ENCODE measurements around the gene MKLN1. TPM values are rescaled to one million over a fixed set of nuclear protein-coding genes. Genes with fewer than 3 reads are reported as not detected.

Gene MKLN1
- total RNA-seq, 1 donor from 2014 or later, result 61.7 TPM

GRCh38 chr7:131482800-131483199, 155.1 kb downstream of the MKLN1 start:
- no peak overlapping the region for H3K27ac Mint-ChIP-seq
- no peak for DNase-seq (ENCODE audit: low spot score in 2 of 2, unreplicated experiment in 2 of 2)

DNA sequence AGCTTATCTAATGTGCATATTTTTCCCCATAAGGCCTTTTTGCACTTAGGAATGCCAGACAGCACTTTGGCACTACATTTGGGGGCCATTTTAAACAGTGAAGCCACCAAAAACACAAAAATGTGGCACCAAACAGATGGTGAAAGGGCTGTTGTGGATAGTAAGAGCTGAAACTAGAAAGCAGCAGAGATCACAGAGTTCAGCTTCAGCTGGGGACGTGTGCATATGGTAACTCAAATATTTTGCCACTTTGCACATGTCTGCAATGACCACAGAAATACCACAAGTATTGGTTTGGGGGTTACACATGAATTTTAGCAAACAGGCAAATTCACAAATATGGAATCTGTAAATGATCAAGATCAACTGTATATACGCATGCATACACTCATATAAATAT, 155.9 kb downstream of the MKLN1 start:
- Mint-ChIP-seq H3K4me1 (peaks cover 7% of the 10 kb centered on the region), H3K27me3 (ENCODE audit: low read depth) (no peaks in the 10 kb centered on the region), H3K4me3 (no peak overlapping the region), H3K27ac (no peak overlapping the region), H3K36me3 (peaks cover 7% of the 10 kb centered on the region), H3K9me3 (no peaks in the 10 kb centered on the region)
- DNase-seq (ENCODE audit: low spot score in 2 of 2, unreplicated experiment in 2 of 2), result no peak
- TF ChIP-seq CTCF (IDR thresholded peaks at IDR 0.05; ENCODE audit: unreplicated experiment), result no peak

More at GRCh38 chr7:131482800-131483199, 155.1 kb downstream of the MKLN1 start:
- H3K4me1 Mint-ChIP-seq, result peaks cover 7% of the 10 kb centered on the region
- TF ChIP-seq CTCF (IDR thresholded peaks at IDR 0.05; ENCODE audit: unreplicated experiment), result no peak
- H3K4me3 Mint-ChIP-seq, result no peak overlapping the region
- H3K27me3 Mint-ChIP-seq (ENCODE audit: low read depth), result no peaks in the 10 kb centered on the region
- no peaks in the 10 kb centered on the region for H3K9me3 Mint-ChIP-seq
- H3K36me3 Mint-ChIP-seq, result peaks cover 5% of the 10 kb centered on the region

- H3K4me3 Mint-ChIP-seq, result no peak overlapping the region
- TF ChIP-seq CTCF (IDR thresholded peaks at IDR 0.05; ENCODE audit: unreplicated experiment), result no peak
- no peak for DNase-seq (ENCODE audit: low spot score in 2 of 2, unreplicated experiment in 2 of 2)
- H3K9me3 Mint-ChIP-seq, result no peaks in the 10 kb centered on the region
- H3K27ac Mint-ChIP-seq, result no peak overlapping the region
- no peaks in the 10 kb centered on the region for H3K27me3 Mint-ChIP-seq (ENCODE audit: low read depth)
- peaks cover 8% of the 10 kb centered on the region for H3K4me1 Mint-ChIP-seq
- peaks cover 5% of the 10 kb centered on the region for H3K36me3 Mint-ChIP-seq
Observed at GRCh38 chr7:131486346-131486745, 158.7 kb downstream of the MKLN1 start.

DNA sequence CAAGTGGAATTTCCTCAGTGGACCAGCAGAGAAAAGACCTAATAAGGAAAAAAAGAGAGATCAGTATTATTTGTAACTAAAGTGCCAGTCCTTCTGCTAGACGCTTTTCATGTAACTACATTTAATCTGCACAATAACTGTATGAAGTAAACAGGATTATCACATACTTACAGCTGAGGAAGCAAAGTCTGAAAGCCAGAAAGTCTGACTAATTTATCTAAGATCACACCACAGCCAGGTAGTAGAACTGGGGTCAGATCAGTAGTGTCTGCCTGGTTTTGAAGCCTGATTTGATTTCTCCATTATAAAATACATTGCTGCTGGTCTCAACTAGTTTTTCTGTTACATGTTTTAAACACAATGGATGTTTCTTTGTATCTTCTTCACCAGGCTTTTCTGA, 159.5 kb downstream of the MKLN1 start:
- TF ChIP-seq CTCF (IDR thresholded peaks at IDR 0.05; ENCODE audit: unreplicated experiment), result no peak
- H3K4me1 Mint-ChIP-seq, result peaks cover 8% of the 10 kb centered on the region
- H3K27me3 Mint-ChIP-seq (ENCODE audit: low read depth), result no peaks in the 10 kb centered on the region
- H3K36me3 Mint-ChIP-seq, result peaks cover 5% of the 10 kb centered on the region
- no peak overlapping the region for H3K4me3 Mint-ChIP-seq
- no peak overlapping the region for H3K27ac Mint-ChIP-seq
- H3K9me3 Mint-ChIP-seq, result no peaks in the 10 kb centered on the region
- no peak for DNase-seq (ENCODE audit: low spot score in 2 of 2, unreplicated experiment in 2 of 2)

DNA sequence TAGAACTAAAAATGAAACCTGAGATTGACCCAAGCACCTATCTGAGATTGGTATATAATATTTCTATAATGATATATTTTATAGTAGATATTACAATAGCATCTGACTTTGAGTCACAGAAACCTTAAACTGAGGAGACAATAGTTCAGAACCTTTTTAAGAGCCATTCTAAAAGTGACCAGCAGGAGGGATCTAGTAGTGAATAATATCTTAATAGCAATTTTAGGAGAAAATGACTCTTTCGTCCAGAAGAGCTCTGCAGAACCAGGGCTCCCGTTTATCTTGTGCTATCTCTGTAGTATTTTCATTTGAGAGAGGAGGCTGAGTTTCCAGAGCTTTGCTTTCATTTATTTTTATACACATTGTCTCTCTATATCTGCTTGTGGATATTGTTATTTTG, 160.7 kb downstream of the MKLN1 start:
- Mint-ChIP-seq H3K27ac (no peak overlapping the region), H3K4me1 (peaks cover 8% of the 10 kb centered on the region), H3K4me3 (no peak overlapping the region), H3K27me3 (ENCODE audit: low read depth) (no peaks in the 10 kb centered on the region), H3K9me3 (no peaks in the 10 kb centered on the region), H3K36me3 (peaks cover 8% of the 10 kb centered on the region)
- no peak for DNase-seq (ENCODE audit: low spot score in 2 of 2, unreplicated experiment in 2 of 2)
- peak; percentile 19 for TF ChIP-seq CTCF (IDR thresholded peaks at IDR 0.05; ENCODE audit: unreplicated experiment)

GRCh38 chr7:131489196-131489595, 161.5 kb downstream of the MKLN1 start:
- Mint-ChIP-seq H3K4me3 (no peak overlapping the region), H3K9me3 (no peaks in the 10 kb centered on the region), H3K27me3 (ENCODE audit: low read depth) (no peaks in the 10 kb centered on the region), H3K27ac (no peak overlapping the region), H3K36me3 (peaks cover 6% of the 10 kb centered on the region), H3K4me1 (peaks cover 8% of the 10 kb centered on the region)
- DNase-seq (ENCODE audit: low spot score in 2 of 2, unreplicated experiment in 2 of 2), result no peak
- no peak for TF ChIP-seq CTCF (IDR thresholded peaks at IDR 0.05; ENCODE audit: unreplicated experiment)
